CD4-positive, alpha-beta T cell treated with Interleukin-4 for 1 hour (primary cell): ENCODE measurements around the gene DCK.
A peak's percentile ranks its signal among the peaks of the same experiment; 100 is the strongest.
"Not testable (repeated sequence)": the region's sequence is repeated elsewhere in the genome, so short reads cannot be mapped to it uniquely, and the experiment has no call there.

Experiments used
- DNase-seq, 2 donors: peaks; one replicate each; pipeline ENCODE4 v3.0.0-alpha.2; 2020 to 2022

The DCK gene

DNA sequence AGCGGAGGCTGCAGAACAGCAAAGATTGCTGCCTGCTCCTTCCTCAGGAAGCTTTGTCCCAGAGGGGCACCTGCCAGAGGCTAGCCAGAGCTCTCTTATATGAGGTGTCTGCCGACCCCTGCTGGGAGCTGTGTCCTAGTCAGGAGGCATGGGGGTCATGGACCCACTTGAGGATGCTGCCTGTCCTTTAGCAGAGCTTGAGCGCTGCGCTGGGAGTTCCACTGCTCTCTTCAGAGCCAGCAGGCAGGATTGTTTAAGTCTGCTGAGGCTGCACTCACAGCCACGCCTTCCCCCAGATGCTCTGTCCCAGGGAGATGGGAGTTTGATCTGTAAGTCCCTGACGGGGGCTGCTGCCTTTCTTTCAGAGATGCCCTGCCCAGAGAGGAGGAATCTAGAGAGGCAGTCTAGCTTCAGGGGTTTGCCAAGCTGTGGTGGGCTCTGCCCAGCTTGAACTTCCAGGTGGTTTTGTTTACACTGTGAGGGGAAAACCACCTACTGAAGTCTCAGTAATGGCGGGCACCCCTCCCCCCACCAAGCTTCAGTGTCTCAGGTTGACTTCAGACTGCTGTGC, 10.9 kb downstream of the DCK start:
- DNase-seq = peak; percentile 60 to 65

DNA sequence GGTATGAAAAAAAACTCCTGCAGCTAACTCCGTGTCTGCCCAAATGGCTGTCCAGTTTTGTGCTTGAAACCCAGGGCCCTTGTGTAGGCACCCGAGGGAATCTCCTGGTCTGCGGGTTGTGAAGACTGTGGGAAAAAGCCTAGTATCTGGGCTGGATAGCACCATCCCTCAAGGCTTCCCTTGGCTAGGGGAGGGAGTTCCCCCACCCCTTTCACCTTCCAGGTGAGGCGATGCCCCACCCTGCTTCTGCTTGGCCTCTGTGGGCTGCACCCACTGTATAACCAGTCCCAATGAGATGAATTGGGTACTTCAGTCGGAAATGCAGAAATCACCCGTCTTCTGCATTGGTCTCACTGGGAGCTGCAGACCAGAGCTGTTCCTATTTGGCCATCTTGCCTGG, 11.6 kb downstream of the DCK start:
- DNase-seq = not testable (repeated sequence)

DNA sequence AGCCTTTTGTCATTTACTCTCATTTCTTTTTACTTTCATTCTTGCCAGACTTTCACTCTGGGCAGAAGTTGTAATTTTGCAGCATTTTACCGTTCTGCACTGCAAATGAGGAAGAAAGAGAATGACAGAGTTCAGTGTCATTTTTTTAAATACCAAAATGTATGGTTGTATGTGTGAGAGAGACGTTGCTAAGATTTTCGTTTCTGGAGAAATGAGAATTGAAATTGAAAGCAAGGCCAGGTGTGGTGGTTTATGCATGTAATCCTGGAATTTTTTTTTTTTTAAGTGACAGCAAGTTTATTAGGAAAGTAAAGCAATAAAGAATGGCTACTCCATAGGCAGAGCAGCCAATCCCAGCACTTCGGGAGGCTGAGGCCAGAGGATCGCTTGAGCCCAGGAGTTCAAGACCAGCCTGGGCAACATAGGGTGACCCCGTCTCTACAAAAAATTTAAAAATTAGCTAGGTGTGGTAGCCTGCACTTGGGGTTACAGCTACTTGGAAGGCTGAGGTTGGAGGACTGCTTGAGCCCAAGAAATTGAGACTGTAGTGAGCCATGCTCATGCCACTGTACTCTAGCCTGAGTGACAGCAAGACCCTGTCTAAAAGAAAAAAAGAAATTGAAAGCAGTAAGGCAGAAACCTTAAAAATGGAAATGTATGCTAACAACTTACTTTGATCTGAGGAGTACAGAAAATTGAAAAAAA, 12.9 kb downstream of the DCK start:
- DNase-seq = peak in 1 of 2 donors; percentile 62

DNA sequence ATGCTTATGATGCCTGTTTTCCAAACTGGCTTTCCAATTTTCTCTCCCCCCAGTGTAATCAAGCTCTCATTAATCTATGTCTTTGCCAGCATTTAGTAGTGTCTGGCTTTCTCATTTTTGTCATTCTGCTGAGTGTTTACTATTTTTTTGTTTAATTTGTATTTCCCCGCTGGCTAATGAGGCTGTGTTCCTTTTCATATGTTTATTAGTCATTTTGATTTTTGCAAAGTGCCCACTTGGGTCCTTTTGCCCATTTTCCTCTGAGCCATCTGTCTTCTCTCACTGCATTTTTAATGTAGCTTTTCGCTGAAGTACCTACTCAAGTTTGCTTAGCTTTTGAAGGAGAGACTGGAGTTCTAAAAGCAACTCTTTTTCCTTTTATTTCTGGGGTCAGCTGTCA, 14.7 kb downstream of the DCK start:
- DNase-seq = no peak

- no peak for DNase-seq
These were observed 15.6 kb downstream of the DCK start for GRCh38 chr4:71009086-71009485.

GRCh38 chr4:71009890-71010588, 16.6 kb downstream of the DCK start:
- peak in 1 of 2 donors; percentile 50 for DNase-seq

GRCh38 chr4:71011451-71011850, 18.0 kb downstream of the DCK start:
- no peak for DNase-seq

- not testable (repeated sequence) for DNase-seq
These were observed 23.9 kb downstream of the DCK start for GRCh38 chr4:71017391-71017790.

DNA sequence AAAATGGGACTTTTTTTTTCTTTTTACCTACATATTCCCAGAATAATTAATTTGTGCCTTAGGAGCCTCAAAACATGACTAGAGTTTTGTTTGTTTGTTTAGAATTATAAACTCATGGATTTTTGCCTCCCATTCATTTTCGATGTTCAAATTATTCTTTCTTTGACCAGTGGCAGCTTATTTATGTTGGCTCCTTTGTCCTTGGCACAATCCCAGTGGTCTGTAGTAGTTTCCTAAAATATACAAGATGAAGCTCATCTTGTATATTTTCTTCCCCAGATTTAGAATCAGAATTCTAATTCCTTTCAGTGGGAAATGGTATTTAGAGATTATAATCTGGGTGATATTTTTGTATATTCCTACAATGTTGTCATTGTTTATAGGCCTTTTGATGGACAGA, 27.2 kb downstream of the DCK start:
- no peak for DNase-seq

GRCh38 chr4:71025654-71026053, 32.2 kb downstream of the DCK start:
- DNase-seq = no peak

DNA sequence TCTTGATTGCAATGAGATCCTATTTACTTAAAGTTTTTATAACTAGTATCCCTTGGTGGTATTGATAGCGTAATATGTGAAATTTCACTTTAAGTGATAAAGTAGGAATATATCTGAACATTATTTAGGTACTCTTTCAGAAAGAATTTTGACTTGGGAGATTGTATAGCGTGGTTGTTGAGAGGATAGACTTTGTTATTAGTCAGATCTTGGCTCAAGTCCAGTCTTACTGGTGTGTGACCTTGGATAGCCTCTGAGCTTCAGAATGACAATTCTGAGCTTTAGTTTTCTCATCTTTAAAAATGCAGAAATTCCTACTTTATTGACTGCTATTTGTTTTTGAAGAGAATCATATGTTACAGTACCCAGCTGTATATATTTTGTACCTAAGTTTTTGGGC, 32.6 kb downstream of the DCK start:
- no peak for DNase-seq

GRCh38 chr4:71027611-71028010, 34.2 kb downstream of the DCK start:
- no peak for DNase-seq

GRCh38 chr4:71029504-71029903, 36.1 kb downstream of the DCK start:
- DNase-seq = no peak

DNA sequence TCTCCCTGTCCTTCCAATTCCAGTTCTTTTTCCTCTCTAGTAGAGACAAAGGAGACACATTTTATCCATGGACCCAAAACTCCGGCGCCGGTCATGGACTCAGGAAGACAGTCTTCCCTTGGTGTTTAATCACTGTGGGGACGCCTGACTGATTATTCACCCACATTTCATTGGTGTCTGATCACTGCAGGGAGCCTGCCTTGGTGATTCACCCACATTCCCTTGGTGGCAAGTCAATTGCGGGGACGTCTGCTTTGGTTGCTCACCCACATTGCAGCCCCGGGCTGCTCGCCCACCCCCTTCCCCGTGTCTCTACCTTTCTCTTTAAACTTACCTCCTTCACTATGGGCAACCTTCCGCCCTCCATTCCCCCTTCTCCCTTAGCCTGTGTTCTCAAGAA, 38.7 kb downstream of the DCK start:
- DNase-seq = not testable (repeated sequence)

GRCh38 chr4:71045256-71045655, 51.8 kb downstream of the DCK start:
- DNase-seq = no peak

GRCh38 chr4:71049395-71049794, 55.9 kb downstream of the DCK start:
- DNase-seq = no peak

GRCh38 chr4:71050809-71051208, 57.4 kb downstream of the DCK start:
- DNase-seq = peak in 1 of 2 donors; percentile 18

- DNase-seq = no peak
These were observed 58.6 kb downstream of the DCK start for GRCh38 chr4:71052034-71052433.

- DNase-seq = no peak
These were observed 59.3 kb downstream of the DCK start for GRCh38 chr4:71052716-71053115.

- DNase-seq = not testable (repeated sequence)
These were observed 60.2 kb downstream of the DCK start for GRCh38 chr4:71053613-71054012.

GRCh38 chr4:71059573-71059972, 66.1 kb downstream of the DCK start:
- DNase-seq = not testable (repeated sequence)

DNA sequence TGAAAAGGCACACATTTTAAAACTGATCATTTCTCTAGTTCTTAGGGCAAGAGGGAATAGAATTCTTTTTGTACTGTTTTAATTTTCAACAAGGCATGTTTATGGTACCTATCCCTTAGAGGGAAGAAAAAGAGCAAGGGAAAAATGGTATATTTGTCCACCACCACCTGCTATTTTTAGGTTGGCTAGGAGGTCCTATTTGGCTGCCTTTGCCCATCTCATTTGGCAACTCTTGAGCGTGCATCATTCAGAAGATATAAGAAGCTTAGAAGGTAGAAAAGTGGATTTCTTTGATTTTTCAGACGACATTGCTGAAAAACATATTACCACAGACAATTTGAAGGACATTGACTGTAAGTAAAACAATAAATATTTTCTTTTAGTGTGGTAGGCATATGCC, 69.0 kb downstream of the DCK start:
- DNase-seq = no peak

- DNase-seq = no peak
These were observed 70.3 kb downstream of the DCK start for GRCh38 chr4:71063711-71064110.

DNA sequence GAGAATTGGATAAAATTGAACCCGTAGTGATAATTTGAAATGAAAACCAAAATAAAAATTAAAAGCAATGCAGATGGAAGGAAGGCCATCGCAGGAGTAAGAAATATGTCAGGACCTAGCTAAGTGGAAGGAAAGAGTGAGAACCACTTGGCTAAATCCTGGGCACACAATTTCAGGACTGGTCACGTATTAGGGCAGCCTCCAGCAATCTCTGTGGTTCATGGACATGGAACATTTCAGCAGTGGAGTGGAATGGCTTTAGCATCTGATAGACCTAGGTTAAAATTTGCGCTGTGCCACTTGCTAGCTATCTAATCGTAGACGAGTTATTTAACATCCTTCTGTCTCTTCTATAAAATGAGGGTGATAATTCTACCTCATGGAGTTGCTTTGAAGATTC, 71.1 kb downstream of the DCK start:
- no peak for DNase-seq
